Body of pancreas (tissue), 4 donors: ENCODE results near the gene AP1S1. TPM values are rescaled to one million over a fixed set of nuclear protein-coding genes. Genes with fewer than 3 reads are reported as not detected.

Experiments used
- ATAC-seq: fragments of 150-250 bp; one replicate; pipeline ENCODE4 v1.9.1; 2016
- DNase-seq, 4 donors: peaks; one replicate each; pipeline ENCODE4 v3.0.0-alpha.2; 2019
- H3K27ac ChIP-seq, 4 donors: fragments of 200-600 bp; sonication (generic); 1 replicate in 3 of 4; 2 replicates in 1 of 4; pipeline versions ENCODE4 v1.5.1 to v1.6.1; 2016 to 2019; ENCODE audit warnings: mild to moderate bottlenecking in 1 of 4, mixed read lengths in 1 of 4, moderate library complexity in 1 of 4
- H3K27me3 ChIP-seq, 2 donors: fragments of 200-600 bp; sonication (generic); one replicate each; pipeline ENCODE4 v1.6.0; 2016; ENCODE audit warnings: mild to moderate bottlenecking in 1 of 2
- H3K36me3 ChIP-seq, 2 donors: fragments of 200-600 bp; sonication (generic); replicated peaks in 1 of 2; 2 replicates each; pipeline ENCODE4 v1.5.1; 2016; ENCODE audit warnings: low read depth in 2 of 2; ENCODE audit not compliant: insufficient read depth in 1 of 2
- H3K4me1 ChIP-seq: fragments of 200-600 bp; sonication (generic); one replicate; pipeline ENCODE4 v1.6.0; 2016
- H3K4me3 ChIP-seq, 2 donors: fragments of 200-600 bp; sonication (generic); 1 replicate in 1 of 2; 2 replicates in 1 of 2; pipeline ENCODE4 v1.5.1; 2016 to 2019
- H3K9me3 ChIP-seq, 3 donors: fragments of 200-600 bp; sonication (generic); 1 replicate in 2 of 3; 2 replicates in 1 of 3; pipeline ENCODE4 v1.5.1; 2016
- CTCF ChIP-seq, 7 experiments: fragments of 450-650 bp in 4 of 7; fragments of 200-600 bp in 3 of 7; sonication (generic) in 3 of 7; IDR thresholded peaks; one replicate each; pipeline ENCODE4 v1.5.1; 2016 to 2019; ENCODE audit warnings: antibody characterized with exemption in 7 of 7
- POLR2A ChIP-seq, 3 donors: fragments of 450-650 bp; IDR thresholded peaks; one replicate each; pipeline ENCODE4 v1.6.1; 2016; ENCODE audit warnings: antibody characterized with exemption in 3 of 3, mild to moderate bottlenecking in 2 of 3
- WGBS, 2 donors: methylation state at CpG; one replicate each; pipeline ENCODE4 v1.1.5; 2017; 5-methylcytosine and 5-hydroxymethylcytosine counted together
- intact Hi-C: fragments of 100-400 bp; cut with DNase I; formaldehyde crosslinking; loops from one replicate; pipeline ENCODE4 v1.15.1; 2023
- total RNA-seq, 2 donors: library from RNA; depleted of rRNA; stranded (reverse); fragments of >200 nt; gene quantifications; one replicate each; pipeline ENCODE4 v1.1.0, GENCODE V29; 2016

The AP1S1 gene
- total RNA-seq, 2 donors from 2014 or later, result 12.2 to 23.6 TPM

DNA sequence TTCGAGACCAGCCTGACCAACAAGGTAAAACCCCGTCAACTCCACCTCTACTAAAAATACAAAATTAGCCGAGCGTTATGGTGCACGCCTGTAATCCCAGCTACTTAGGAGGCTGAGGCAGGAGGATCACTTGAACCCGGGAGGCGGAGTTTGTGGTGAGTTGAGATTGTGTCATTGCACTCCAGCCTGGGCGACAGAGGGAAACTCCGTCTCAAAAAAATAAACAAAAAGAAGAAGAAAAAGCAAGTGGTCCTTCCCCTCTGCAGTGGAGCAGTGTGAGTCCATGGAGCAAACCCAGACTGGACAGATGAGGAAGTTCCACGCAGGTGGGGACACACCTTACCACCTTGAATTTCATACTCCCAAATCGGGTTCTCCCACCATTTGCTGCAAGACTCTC is 40.4 kb upstream of the AP1S1 start:
- H3K9me3 ChIP-seq, result no peaks in the 10 kb centered on the region
- intact Hi-C loops, result no loop called here
- 70 to 77% methylated on average over 10 to 11 of the region's 11 CpGs for WGBS, 2 donors
- H3K4me1 ChIP-seq, result no peaks in the 10 kb centered on the region
- no peak overlapping the region for H3K27ac ChIP-seq
- H3K4me3 ChIP-seq, result no peak overlapping the region
- TF ChIP-seq CTCF (IDR thresholded peaks at IDR 0.05) (no peak), POLR2A (IDR thresholded peaks at IDR 0.05) (no peak)
- H3K36me3 ChIP-seq, result no peaks in the 10 kb centered on the region
- DNase-seq, result no peak
- no peaks in the 10 kb centered on the region for H3K27me3 ChIP-seq
- no peak for ATAC-seq

- intact Hi-C loops, result no loop called here
- Histone ChIP-seq H3K27me3 (no peaks in the 10 kb centered on the region), H3K36me3 (no peaks in the 10 kb centered on the region), H3K9me3 (no peaks in the 10 kb centered on the region), H3K4me1 (no peaks in the 10 kb centered on the region), H3K27ac (no peak overlapping the region), H3K4me3 (no peak overlapping the region)
- TF ChIP-seq CTCF (IDR thresholded peaks at IDR 0.05), result no peak
- DNase-seq, result no peak
- ATAC-seq, result no peak
- WGBS, 2 donors, result 44 to 45% methylated on average over 5 to 8 of the region's 8 CpGs
Observed at GRCh38 chr7:101114492-101114891, 39.8 kb upstream of the AP1S1 start.

DNA sequence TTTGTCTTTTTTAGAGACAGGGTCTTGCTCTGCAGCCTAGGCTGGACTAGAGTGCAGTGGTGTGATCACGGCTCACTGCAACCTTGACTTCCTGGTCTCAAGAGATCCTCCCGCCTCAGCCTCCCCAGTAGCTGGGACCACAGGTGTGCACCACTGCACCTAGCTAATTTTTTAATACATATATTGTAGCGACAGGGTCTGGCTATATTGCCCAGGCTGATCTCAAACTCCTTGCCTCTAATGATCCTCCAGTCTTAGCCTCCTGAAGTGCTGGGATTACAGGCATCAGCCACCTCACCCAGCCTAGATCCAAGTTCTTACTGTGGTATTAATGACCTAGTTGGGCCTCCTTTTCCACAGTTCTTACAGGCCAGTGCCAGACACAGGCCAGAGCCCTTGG is 39.1 kb upstream of the AP1S1 start:
- Histone ChIP-seq H3K9me3 (no peaks in the 10 kb centered on the region), H3K4me1 (no peaks in the 10 kb centered on the region), H3K36me3 (no peaks in the 10 kb centered on the region), H3K4me3 (no peak overlapping the region), H3K27ac (no peak overlapping the region), H3K27me3 (no peaks in the 10 kb centered on the region)
- DNase-seq (no peak), ATAC-seq (no peak)
- intact Hi-C loops, result no loop called here
- WGBS, 2 donors, result 78 to 95% methylated on average over 3 of the region's 3 CpGs
- TF ChIP-seq POLR2A (IDR thresholded peaks at IDR 0.05) (no peak), CTCF (IDR thresholded peaks at IDR 0.05) (no peak)

GRCh38 chr7:101116898-101117297 is 37.4 kb upstream of the AP1S1 start:
- peak overlapping the region in 1 of 4 donors; percentile 3 for H3K27ac ChIP-seq
- DNase-seq, result no peak
- no peak for ATAC-seq
- H3K9me3 ChIP-seq, result no peaks in the 10 kb centered on the region
- H3K27me3 ChIP-seq, result peaks cover 0 to 3% of the 10 kb centered on the region in 2 donors
- H3K4me1 ChIP-seq, result no peaks in the 10 kb centered on the region
- intact Hi-C loops, result no loop called here
- H3K36me3 ChIP-seq, result no peaks in the 10 kb centered on the region
- no peak overlapping the region for H3K4me3 ChIP-seq
- WGBS, 2 donors, result 75 to 79% methylated on average over 8 to 10 of the region's 10 CpGs
- TF ChIP-seq POLR2A (IDR thresholded peaks at IDR 0.05) (no peak), CTCF (IDR thresholded peaks at IDR 0.05) (no peak)

DNA sequence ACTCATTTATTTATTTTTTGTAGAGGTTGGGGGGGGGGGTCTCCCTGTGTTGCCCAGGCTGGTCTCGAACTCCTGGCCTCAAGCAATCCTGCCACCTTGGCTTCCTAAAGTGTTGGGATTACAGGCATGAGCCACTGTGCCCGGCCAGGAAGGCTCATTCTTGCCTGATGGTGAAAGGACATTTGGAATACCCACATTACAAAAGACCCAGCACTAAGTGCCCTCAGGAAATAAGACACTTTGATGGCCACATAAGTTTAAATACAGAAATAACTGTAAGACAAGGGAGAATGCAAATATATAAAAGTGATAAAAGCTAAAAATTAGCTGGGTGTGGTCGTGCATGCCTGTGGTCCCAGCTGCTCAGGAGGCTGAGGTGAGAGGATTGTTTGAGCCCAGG is 35.4 kb upstream of the AP1S1 start:
- 52 to 67% methylated on average over 3 of the region's 3 CpGs for WGBS, 2 donors
- H3K9me3 ChIP-seq, result no peaks in the 10 kb centered on the region
- no peak overlapping the region for H3K27ac ChIP-seq
- no peaks in the 10 kb centered on the region for H3K4me1 ChIP-seq
- H3K4me3 ChIP-seq, result no peak overlapping the region
- TF ChIP-seq POLR2A (IDR thresholded peaks at IDR 0.05), result no peak
- no peak for TF ChIP-seq CTCF (IDR thresholded peaks at IDR 0.05)
- no peak for ATAC-seq
- H3K27me3 ChIP-seq, result peaks cover 0 to 10% of the 10 kb centered on the region in 2 donors
- intact Hi-C loops, result no loop called here
- no peaks in the 10 kb centered on the region for H3K36me3 ChIP-seq
- no peak for DNase-seq
